Spleen (tissue), 11 donors: ENCODE measurements around the gene PDGFA. TPM values are rescaled to one million over a fixed set of nuclear protein-coding genes. Genes with fewer than 3 reads are reported as not detected.
A peak's percentile ranks its signal among the peaks of the same experiment; 100 is the strongest.

ENCODE experiments used
- DNase-seq: peaks from one replicate; pipeline ENCODE4 v3.0.0-alpha.2; 2020
- H3K27ac ChIP-seq, 8 donors: fragments of 200-600 bp; sonication (generic) in 7 of 8; 1 replicate in 4 of 8; 2 replicates in 4 of 8; pipeline versions ENCODE4 v1.5.0 to v1.8.0; 2016 to 2021; ENCODE audit warnings: inconsistent platforms in 4 of 8, mild to moderate bottlenecking in 4 of 8, moderate library complexity in 1 of 8
- H3K27me3 ChIP-seq, 7 donors: fragments of 200-600 bp; sonication (generic) in 6 of 7; replicated peaks in 1 of 7; 1 replicate in 4 of 7; 2 replicates in 3 of 7; pipeline versions ENCODE4 v1.5.0 to v1.8.0; 2016 to 2021; ENCODE audit warnings: inconsistent platforms in 3 of 7, mild to moderate bottlenecking in 1 of 7
- H3K36me3 ChIP-seq, 6 donors: fragments of 200-600 bp; sonication (generic) in 5 of 6; 1 replicate in 4 of 6; 2 replicates in 2 of 6; pipeline versions ENCODE4 v1.5.0 to v1.8.0; 2016 to 2021; ENCODE audit warnings: inconsistent platforms in 2 of 6
- H3K4me1 ChIP-seq, 6 donors: fragments of 200-600 bp; sonication (generic) in 5 of 6; 1 replicate in 3 of 6; 2 replicates in 3 of 6; pipeline versions ENCODE4 v1.5.0 to v1.8.0; 2016 to 2021; ENCODE audit warnings: inconsistent platforms in 3 of 6
- H3K4me3 ChIP-seq, 8 donors: fragments of 200-600 bp; sonication (generic) in 7 of 8; 1 replicate in 4 of 8; 2 replicates in 4 of 8; pipeline versions ENCODE4 v1.5.0 to v1.8.0; 2016 to 2021; ENCODE audit warnings: inconsistent platforms in 4 of 8, mild to moderate bottlenecking in 4 of 8, moderate library complexity in 2 of 8
- H3K9me3 ChIP-seq, 8 donors: fragments of 200-600 bp; sonication (generic) in 7 of 8; 1 replicate in 4 of 8; 2 replicates in 4 of 8; pipeline versions ENCODE4 v1.5.0 to v1.8.0; 2016 to 2021; ENCODE audit warnings: inconsistent platforms in 4 of 8
- POLR2A ChIP-seq, 3 donors: fragments of 450-650 bp; IDR thresholded peaks; one replicate each; pipeline ENCODE4 v1.5.1; 2017; ENCODE audit warnings: antibody characterized with exemption in 3 of 3, mild to moderate bottlenecking in 1 of 3
- POLR2AphosphoS5 ChIP-seq, 3 donors: sonication (generic); formaldehyde crosslinking; IDR thresholded peaks; one replicate each; pipeline ENCODE4 v1.5.1; 2017; ENCODE audit warnings: antibody characterized with exemption in 3 of 3
- WGBS, 5 donors: extraction: QIAGEN DNeasy Blood & Tissue Kit in 3 of 5; methylation state at CpG; one replicate each; pipeline versions ENCODE4 v1.1.5 to v1.1.7; 2013 to 2018; 5-methylcytosine and 5-hydroxymethylcytosine counted together
- intact Hi-C: fragments of 100-400 bp; cut with DNase I; formaldehyde crosslinking; loops from one replicate; pipeline ENCODE4 v1.15.0; 2023; ENCODE audit warnings: low total_unique reads
- polyA plus RNA-seq, 3 donors: library from polyadenylated mRNA; stranded (reverse); fragments of 200-250 nt; gene quantifications; one replicate each; pipeline ENCODE4 v1.2.1, GENCODE V29; 2013
- total RNA-seq, 7 donors: library from RNA; depleted of rRNA in 3 of 7; stranded (reverse); fragments of >200 nt in 3 of 7; fragmentation: NEBNext Ultra II Directional in 4 of 7; extraction: Animal tissue kit (Norgen Biotek cat#: 25700) in 4 of 7; gene quantifications; one replicate each; pipeline versions ENCODE4 v1.1.0 to v1.2.1, GENCODE V29; 2016 to 2021
- TF ChIP-seq, protein P1 (sequence below), 11 experiments: fragments of 200-600 bp in 7 of 11; fragments of 450-650 bp in 4 of 11; sonication (generic) in 4 of 11; IDR thresholded peaks in 8 of 11; conservative IDR thresholded peaks in 3 of 11; 1 replicate in 7 of 11; 2 replicates in 4 of 11; pipeline versions ENCODE4 v1.4.0 to v1.8.0; 2016 to 2021; ENCODE audit warnings: antibody characterized with exemption in 11 of 11, inconsistent platforms in 4 of 11, mild to moderate bottlenecking in 1 of 11
- donor health status: healthy with polysubstance abuse.
- donor health status: DM: no; HTN: no; CAD: no; lungs with moderate emphysema.
- donor health status: DM: no; HTN: no; CAD: no.
- donor health status: Bipolar disorder and iron deficiency.
- donor health status: healthy.
- donor health status: DM: no; HTN: no; CAD: no.
- donor health status: DM: yes; HTN: yes; CAD: no.

PDGFA gene
- total and polyA plus RNA-seq, 10 donors = 6.1 to 49.5 (median 19.9) TPM

GRCh38 chr7:537911-538634 lies 18.4 kb upstream of the PDGFA start:
- H3K4me3 ChIP-seq = no peak overlapping the region
- 29 to 59% (median 50%) methylated on average over 5 to 21 of the region's 21 CpGs for WGBS, 5 donors
- H3K27me3 ChIP-seq = no peaks in the 10 kb centered on the region
- no peaks in the 10 kb centered on the region for H3K36me3 ChIP-seq
- DNase-seq = peak; percentile 89
- peaks cover 0 to 11% (median 1%) of the 10 kb centered on the region in 8 donors for H3K9me3 ChIP-seq
- no peak for TF ChIP-seq POLR2A (IDR thresholded peaks at IDR 0.05)
- TF ChIP-seq POLR2AphosphoS5 (IDR thresholded peaks at IDR 0.05) = peak; percentile 61 to 76 (median 68)
- peak overlapping the region in 7 of 8 donors; percentile 5 to 74 (median 70) for H3K27ac ChIP-seq
- H3K4me1 ChIP-seq = peaks cover 0 to 33% (median 18%) of the 10 kb centered on the region in 6 donors
- intact Hi-C loops = no loop called here

DNA sequence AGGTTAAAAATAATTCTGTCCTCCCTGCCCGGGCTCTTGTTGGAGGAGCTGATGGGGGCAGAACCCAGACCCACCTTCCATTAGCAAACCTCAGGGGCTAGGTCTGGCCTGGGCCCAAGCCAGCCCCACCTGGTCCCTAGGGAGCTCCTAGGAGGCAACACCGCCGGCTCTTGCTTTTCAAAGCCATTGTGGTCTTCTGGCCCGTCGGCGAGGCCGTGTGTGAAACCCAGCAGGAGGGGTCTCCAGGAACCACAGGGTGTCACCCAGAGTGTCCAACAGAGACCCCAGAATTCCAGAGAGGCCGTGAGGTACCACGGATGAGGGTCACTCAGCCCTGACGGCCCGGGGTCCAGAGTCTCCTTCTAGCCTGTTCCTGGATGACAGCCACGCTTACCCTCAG lies 16.6 kb upstream of the PDGFA start:
- Histone ChIP-seq H3K4me3 (no peak overlapping the region), H3K9me3 (peaks cover 0 to 11% (median 1%) of the 10 kb centered on the region in 8 donors), H3K4me1 (peaks cover 0 to 27% (median 13%) of the 10 kb centered on the region in 6 donors), H3K36me3 (no peaks in the 10 kb centered on the region), H3K27ac (no peak overlapping the region), H3K27me3 (no peaks in the 10 kb centered on the region)
- 71 to 92% (median 90%) methylated on average over 5 to 12 of the region's 12 CpGs for WGBS, 5 donors
- intact Hi-C loops = no loop called here
- DNase-seq = no peak
- TF ChIP-seq, protein P1, sequence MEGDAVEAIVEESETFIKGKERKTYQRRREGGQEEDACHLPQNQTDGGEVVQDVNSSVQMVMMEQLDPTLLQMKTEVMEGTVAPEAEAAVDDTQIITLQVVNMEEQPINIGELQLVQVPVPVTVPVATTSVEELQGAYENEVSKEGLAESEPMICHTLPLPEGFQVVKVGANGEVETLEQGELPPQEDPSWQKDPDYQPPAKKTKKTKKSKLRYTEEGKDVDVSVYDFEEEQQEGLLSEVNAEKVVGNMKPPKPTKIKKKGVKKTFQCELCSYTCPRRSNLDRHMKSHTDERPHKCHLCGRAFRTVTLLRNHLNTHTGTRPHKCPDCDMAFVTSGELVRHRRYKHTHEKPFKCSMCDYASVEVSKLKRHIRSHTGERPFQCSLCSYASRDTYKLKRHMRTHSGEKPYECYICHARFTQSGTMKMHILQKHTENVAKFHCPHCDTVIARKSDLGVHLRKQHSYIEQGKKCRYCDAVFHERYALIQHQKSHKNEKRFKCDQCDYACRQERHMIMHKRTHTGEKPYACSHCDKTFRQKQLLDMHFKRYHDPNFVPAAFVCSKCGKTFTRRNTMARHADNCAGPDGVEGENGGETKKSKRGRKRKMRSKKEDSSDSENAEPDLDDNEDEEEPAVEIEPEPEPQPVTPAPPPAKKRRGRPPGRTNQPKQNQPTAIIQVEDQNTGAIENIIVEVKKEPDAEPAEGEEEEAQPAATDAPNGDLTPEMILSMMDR (IDR thresholded peaks at IDR 0.05 in 8 of 11, conservative IDR thresholded peaks at IDR 0.05 in 3 of 11) = no peak
- TF ChIP-seq POLR2A (IDR thresholded peaks at IDR 0.05) (no peak), POLR2AphosphoS5 (IDR thresholded peaks at IDR 0.05) (no peak)

GRCh38 chr7:534959-535358 lies 15.3 kb upstream of the PDGFA start:
- Histone ChIP-seq H3K36me3 (no peaks in the 10 kb centered on the region), H3K9me3 (peaks cover 0 to 4% (median 0%) of the 10 kb centered on the region in 8 donors), H3K4me3 (no peak overlapping the region), H3K4me1 (peaks cover 0 to 27% (median 13%) of the 10 kb centered on the region in 6 donors), H3K27me3 (peaks cover 0 to 5% (median 0%) of the 10 kb centered on the region in 7 donors), H3K27ac (no peak overlapping the region)
- 82 to 97% (median 93%) methylated on average over 10 of the region's 10 CpGs for WGBS, 5 donors
- intact Hi-C loops = no loop called here
- no peak for TF ChIP-seq POLR2AphosphoS5 (IDR thresholded peaks at IDR 0.05)
- DNase-seq = no peak

DNA sequence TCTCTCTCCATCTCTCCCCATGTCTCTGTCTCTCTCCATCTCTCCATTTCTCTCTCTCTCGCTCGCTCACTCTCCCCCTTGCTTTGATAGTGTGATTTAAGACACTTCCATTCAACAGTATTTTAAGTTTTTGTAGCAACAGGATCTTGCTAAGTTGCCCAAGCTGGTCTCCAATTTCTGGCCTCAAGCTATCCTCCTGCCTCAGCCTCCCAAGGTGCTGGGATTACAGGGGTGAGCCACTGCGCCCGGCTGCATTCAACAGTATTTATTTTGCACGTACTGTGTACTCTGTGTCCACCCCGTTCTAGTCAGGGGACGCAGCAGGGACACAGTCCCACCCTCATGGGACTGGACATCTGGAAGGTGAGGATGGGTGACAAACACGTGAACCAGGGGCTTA lies 14.4 kb upstream of the PDGFA start:
- peaks cover 0 to 5% (median 0%) of the 10 kb centered on the region in 7 donors for H3K27me3 ChIP-seq
- no peaks in the 10 kb centered on the region for H3K36me3 ChIP-seq
- intact Hi-C loops = no loop called here
- no peak for DNase-seq
- WGBS, 5 donors = 91 to 98% (median 94%) methylated on average over 8 of the region's 8 CpGs
- H3K4me1 ChIP-seq = peaks cover 0 to 24% (median 14%) of the 10 kb centered on the region in 6 donors
- no peak overlapping the region for H3K4me3 ChIP-seq
- TF ChIP-seq POLR2A (IDR thresholded peaks at IDR 0.05) (no peak), POLR2AphosphoS5 (IDR thresholded peaks at IDR 0.05) (no peak)
- TF ChIP-seq, protein P1 (IDR thresholded peaks at IDR 0.05 in 8 of 11, conservative IDR thresholded peaks at IDR 0.05 in 3 of 11) = no peak
- peaks cover 0 to 4% (median 0%) of the 10 kb centered on the region in 8 donors for H3K9me3 ChIP-seq
- no peak overlapping the region for H3K27ac ChIP-seq

DNA sequence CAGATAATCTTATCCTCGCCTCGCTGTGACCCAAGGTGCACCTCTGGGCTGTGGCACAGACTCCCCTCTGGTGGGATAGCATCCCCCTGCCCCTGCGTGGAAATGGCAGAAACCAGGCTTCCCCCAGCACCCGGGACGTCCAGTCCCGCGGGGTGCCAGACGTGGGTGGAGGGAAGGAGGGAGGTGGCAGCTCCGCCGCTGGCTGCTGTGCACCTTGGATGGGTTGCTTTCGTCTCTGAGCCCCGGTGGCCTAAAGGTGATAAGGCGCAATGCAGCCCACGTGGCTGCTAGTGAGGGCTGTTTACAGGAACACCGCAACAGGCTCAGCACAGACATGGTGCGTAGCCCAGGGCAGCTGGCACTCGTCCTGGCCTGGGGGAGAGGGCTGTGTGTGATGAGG lies 13.6 kb upstream of the PDGFA start:
- DNase-seq = no peak
- TF ChIP-seq POLR2A (IDR thresholded peaks at IDR 0.05) (no peak), POLR2AphosphoS5 (IDR thresholded peaks at IDR 0.05) (no peak)
- TF ChIP-seq, protein P1 (IDR thresholded peaks at IDR 0.05 in 8 of 11, conservative IDR thresholded peaks at IDR 0.05 in 3 of 11) = no peak

More for the DNA sequence above, 13.6 kb upstream of the PDGFA start:
- intact Hi-C loops = no loop called here
- peaks cover 0 to 5% (median 0%) of the 10 kb centered on the region in 7 donors for H3K27me3 ChIP-seq
- no peak overlapping the region for H3K4me3 ChIP-seq
- no peaks in the 10 kb centered on the region for H3K36me3 ChIP-seq
- peaks cover 0 to 16% (median 8%) of the 10 kb centered on the region in 6 donors for H3K4me1 ChIP-seq
- WGBS, 5 donors = 82 to 88% (median 84%) methylated on average over 13 to 17 of the region's 17 CpGs
- H3K9me3 ChIP-seq = peaks cover 0 to 4% (median 0%) of the 10 kb centered on the region in 8 donors
- no peak overlapping the region for H3K27ac ChIP-seq
